Inflammatory macrophage (primary cell): ENCODE results near the gene KCNK10.
"Not testable (repeated sequence)": the region's sequence is repeated elsewhere in the genome, so short reads cannot be mapped to it uniquely, and the experiment has no call there.

Experiments used
- DNase-seq, 2 donors: peaks; one replicate each; pipeline ENCODE4 v3.0.0-alpha.2; 2020 to 2022

KCNK10 gene

GRCh38 chr14:88266474-88266873, 56.6 kb downstream of the KCNK10 start:
- no peak for DNase-seq

- DNase-seq = no peak
These were observed 59.0 kb downstream of the KCNK10 start for GRCh38 chr14:88264116-88264515.

- DNase-seq = not testable (repeated sequence)
These were observed 61.8 kb downstream of the KCNK10 start for GRCh38 chr14:88261302-88261701.

GRCh38 chr14:88258021-88258420, 65.0 kb downstream of the KCNK10 start:
- DNase-seq = no peak

- DNase-seq = no peak
These were observed 65.8 kb downstream of the KCNK10 start for GRCh38 chr14:88256997-88257950.

GRCh38 chr14:88255798-88256197, 67.3 kb downstream of the KCNK10 start:
- DNase-seq = no peak

- DNase-seq = no peak
These were observed 67.9 kb downstream of the KCNK10 start for GRCh38 chr14:88255196-88255595.

GRCh38 chr14:88252498-88252897, 70.6 kb downstream of the KCNK10 start:
- DNase-seq = no peak

GRCh38 chr14:88251650-88252049, 71.4 kb downstream of the KCNK10 start:
- DNase-seq = peak in 1 of 2 donors; percentile 12

- DNase-seq = no peak
These were observed 73.8 kb downstream of the KCNK10 start for GRCh38 chr14:88249266-88249665.

GRCh38 chr14:88248606-88249005, 74.5 kb downstream of the KCNK10 start:
- no peak for DNase-seq

- DNase-seq = no peak
These were observed 75.8 kb downstream of the KCNK10 start for GRCh38 chr14:88247228-88247627.

GRCh38 chr14:88245321-88245720, 77.7 kb downstream of the KCNK10 start:
- DNase-seq = no peak

GRCh38 chr14:88243946-88244345, 79.1 kb downstream of the KCNK10 start:
- no peak for DNase-seq

GRCh38 chr14:88242446-88242845, 80.6 kb downstream of the KCNK10 start:
- DNase-seq = no peak

- DNase-seq = no peak
These were observed 81.3 kb downstream of the KCNK10 start for GRCh38 chr14:88241810-88242209.

GRCh38 chr14:88234442-88234841, 88.6 kb downstream of the KCNK10 start:
- no peak for DNase-seq

- DNase-seq = peak in 1 of 2 donors; percentile 12
These were observed 89.2 kb downstream of the KCNK10 start for GRCh38 chr14:88233915-88234314.

GRCh38 chr14:88232771-88233170, 90.3 kb downstream of the KCNK10 start:
- DNase-seq = no peak

GRCh38 chr14:88231603-88232002, 91.5 kb downstream of the KCNK10 start:
- DNase-seq = no peak

GRCh38 chr14:88229428-88229827, 93.6 kb downstream of the KCNK10 start:
- peak in 1 of 2 donors; percentile 11 for DNase-seq

- DNase-seq = no peak
These were observed 94.4 kb downstream of the KCNK10 start for GRCh38 chr14:88228522-88229236.

- DNase-seq = no peak
These were observed 95.4 kb downstream of the KCNK10 start for GRCh38 chr14:88227693-88228092.

GRCh38 chr14:88225721-88226120, 97.3 kb downstream of the KCNK10 start:
- no peak for DNase-seq
